Activated CD4-positive, CD25-positive, alpha-beta regulatory T cell (primary cell): ENCODE measurements around the gene SMIM35.

Experiments used
- DNase-seq, 4 experiments: peaks; one replicate each; lab custom pipeline; 2025; lab: John Stamatoyannopoulos, UW

Gene SMIM35

GRCh38 chr11:118109231-118109630 lies 22.5 kb upstream of the SMIM35 start:
- no peak for DNase-seq

DNA sequence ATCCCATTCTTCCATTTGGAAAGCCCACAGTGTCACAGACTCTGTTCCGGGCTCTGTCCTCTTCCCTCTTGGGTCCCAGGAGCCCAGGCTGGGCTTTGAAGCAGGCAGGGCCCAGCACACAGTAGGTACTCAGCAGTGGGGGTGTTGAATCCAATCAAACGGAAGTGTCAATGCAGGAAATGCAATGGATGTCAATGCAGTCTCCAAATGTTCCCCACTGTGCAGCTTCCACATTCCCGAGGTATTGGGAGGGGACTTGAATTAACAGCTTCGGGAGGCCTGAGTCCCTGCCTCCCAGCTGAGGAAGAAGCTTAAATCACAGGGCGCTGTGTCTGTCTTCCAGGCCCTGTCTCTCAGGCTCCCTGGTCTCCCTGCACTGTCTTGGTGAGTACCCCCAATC lies 21.8 kb upstream of the SMIM35 start:
- no peak for DNase-seq

DNA sequence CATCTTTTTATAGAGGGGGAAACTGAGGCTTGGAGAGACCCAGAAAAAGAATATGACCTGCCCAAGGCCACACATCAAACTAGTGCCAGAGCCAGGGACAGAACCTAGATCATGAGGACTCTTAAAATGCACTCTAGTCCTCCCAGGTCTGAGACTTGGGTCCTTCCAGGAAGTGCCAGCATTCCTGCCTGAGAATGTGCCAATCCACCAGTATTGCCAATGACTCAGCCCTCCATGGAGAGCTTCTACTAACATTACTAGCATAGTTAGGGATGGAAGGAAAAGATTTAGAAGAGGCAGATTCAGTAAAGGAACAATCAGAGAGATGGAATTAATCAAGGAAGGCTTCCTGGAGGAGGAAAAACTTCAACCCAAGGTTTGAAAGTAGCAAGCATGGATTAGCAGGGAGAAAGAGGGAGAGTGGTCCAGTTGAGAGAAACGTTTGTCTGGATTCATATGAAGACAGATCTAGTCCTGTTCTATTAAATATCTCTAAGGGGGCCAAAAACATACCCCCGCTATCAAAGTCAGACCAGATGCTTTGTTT lies 20.1 kb upstream of the SMIM35 start:
- DNase-seq, result no peak

DNA sequence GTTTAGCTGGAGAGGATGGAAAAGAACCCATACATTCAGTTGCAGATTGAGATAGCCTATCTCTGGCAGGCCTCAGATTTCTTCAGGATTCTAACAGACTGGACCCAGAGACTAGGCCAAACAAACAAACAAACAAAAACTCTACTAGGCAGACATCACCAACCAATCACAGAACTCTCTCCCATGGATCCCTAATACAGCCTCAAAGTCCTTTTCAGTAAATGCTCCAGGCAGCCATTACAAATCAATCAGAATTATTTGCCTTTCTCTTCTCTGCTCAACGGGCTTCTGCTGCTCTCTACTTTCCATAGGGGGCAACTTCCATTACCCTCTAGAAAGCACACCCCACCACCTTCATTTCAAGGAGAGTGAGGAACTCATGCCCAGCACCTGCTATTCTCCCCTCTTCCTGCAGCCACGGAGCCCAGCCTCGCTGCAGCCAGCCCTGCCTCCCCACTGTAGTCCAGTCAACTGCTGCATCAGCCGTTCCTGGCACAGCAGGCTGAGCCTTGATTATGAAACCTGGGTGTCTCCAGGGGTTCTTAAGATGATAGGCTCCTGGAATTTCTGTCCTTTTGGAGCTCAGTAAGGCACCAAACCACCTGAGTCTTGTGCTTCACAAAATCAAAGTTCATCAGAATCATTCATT lies 19.0 kb upstream of the SMIM35 start:
- no peak for DNase-seq

DNA sequence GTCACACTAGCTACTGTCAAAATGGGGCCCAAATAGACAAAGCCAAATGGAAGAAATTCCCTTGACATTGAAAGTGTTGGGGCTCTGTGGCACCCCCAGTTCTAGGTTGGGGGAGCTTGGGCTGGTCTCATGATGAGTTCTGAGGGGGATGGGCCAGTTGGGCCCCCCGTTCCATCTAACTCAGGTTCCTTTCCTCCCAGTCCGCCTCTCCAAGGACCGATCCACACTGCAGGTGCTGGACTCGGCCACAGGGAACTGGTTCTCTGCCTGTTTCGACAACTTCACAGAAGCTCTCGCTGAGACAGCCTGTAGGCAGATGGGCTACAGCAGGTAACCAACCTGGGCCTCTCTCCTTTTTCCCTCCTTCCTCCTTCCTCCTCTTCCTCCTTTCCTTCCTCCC lies 17.7 kb upstream of the SMIM35 start:
- no peak for DNase-seq

DNA sequence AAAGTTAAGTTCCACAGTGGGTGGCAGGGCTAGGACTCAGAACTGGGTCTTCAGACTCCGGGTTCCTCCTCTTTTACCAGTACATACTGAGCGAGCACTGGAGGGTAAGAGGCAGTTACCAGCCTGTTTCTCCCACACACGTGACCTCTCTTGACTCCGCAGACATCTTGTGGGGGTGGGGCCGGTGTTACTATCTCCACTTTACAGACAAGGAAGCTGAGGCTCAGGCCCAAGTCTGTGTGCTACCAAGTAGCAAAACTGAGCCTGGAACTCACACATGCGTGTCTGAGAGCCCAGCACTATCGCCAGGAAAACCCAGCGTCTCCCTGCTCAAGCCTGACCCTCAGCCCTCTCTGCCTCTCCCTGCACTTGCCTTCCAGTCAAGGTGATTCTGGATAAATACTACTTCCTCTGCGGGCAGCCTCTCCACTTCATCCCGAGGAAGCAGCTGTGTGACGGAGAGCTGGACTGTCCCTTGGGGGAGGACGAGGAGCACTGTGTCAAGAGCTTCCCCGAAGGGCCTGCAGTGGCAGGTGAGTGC lies 16.0 kb upstream of the SMIM35 start:
- DNase-seq, result no peak

GRCh38 chr11:118100691-118101232 lies 14.0 kb upstream of the SMIM35 start:
- no peak for DNase-seq

GRCh38 chr11:118099838-118100556 lies 13.2 kb upstream of the SMIM35 start:
- DNase-seq, result no peak

GRCh38 chr11:118098996-118099837 lies 12.5 kb upstream of the SMIM35 start:
- no peak for DNase-seq

- no peak for DNase-seq
These were observed 9.2 kb upstream of the SMIM35 start for GRCh38 chr11:118095967-118096367.

DNA sequence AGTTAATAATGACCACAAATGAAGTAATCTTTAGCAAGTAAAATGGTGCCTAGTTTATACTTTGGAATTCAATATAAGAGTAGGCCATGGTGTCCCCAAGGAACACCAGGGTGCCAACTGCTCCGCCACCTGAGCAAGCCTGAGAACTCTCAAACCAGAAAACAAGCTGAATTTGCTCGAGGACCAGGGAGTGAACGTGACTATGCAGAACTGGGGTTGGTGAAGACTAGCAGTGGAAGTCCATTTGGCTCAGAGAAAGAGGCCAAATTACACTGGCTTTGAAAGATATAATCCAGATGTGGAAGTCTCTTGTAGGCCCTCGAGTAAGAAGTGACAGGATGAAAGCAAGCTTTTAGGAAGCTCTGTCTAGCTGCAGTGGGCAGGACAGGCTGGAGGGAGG lies 8.7 kb upstream of the SMIM35 start:
- DNase-seq, result no peak

DNA sequence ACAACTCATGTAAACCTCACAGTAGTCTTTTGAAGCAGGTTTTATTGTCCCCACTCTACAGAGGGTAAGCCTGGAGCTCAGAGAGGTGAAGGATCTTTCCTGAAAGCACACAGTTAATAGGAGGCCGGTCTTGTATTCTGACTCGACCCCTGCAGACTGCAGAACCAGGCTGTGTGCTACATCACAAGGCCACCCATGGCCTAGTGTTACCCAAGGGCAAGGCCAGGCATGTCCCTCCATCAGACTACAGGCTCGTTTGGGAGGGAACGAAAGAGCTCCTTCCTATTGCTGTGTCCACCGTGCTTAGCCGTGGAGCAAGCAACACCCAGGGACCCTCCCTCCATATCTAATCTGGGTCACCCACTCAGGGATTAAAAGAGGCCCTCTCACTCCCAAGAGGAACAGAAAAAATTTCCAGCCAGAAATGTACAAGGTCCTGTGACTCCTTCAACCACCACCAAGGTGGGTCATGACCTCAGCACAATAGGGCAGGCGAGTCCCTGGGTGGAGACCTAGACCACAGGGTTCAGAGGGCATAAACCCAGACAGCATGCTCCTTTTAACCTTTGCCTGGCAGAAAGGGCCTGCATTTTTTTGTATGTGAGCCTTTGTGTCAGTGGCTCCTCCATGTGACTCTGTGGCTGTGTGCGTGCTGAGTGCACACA lies 6.3 kb upstream of the SMIM35 start:
- DNase-seq, result no peak

DNA sequence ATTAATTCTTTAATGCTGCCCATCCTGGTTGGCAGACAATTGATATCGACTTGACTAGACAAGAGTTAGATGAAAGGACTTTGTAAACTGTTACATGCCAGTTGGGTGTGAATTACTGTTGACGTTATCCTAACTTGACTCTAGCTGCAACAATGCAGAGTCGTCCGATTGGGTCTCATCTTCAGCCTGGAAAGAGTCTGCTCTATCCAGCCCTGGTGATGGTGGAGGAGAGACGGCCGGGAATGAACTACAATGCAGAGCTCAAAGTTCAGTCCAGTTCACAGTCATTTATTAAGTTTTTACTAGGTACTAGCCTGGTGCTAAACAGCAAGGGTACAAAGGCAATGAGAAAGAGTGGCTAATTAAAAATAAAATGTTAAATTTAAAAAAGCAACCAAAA lies 4.9 kb upstream of the SMIM35 start:
- no peak for DNase-seq

DNA sequence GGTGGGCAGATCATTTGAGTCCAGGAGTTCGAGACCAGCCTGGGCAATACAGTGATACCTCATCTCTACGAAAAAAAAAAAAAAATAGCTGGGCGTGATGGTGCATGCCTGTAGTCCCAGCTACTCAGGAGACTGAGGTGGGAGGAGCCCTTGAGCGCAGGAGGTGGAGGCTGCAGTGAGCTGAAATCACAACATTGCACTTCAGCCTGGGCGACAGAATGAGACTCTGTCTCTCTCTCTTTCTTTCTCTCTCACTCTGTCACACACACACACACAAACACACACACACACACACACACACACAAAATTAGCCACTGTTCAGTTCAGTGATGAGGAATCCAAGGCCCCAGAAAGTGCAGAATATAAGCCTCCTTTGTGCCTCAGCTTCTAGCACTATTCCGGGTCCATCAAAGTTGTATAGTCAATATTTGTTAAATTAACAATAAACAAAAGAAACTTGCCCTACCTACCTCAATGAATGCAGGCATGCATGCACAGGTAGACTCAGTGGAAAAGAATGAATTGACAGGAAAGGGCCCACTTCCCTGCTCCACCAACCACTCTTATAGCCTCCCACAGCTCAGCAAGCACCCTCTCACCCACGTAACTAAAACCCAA lies 3.9 kb upstream of the SMIM35 start:
- DNase-seq, result no peak

GRCh38 chr11:118088531-118088930 lies 1.8 kb upstream of the SMIM35 start:
- no peak for DNase-seq

DNA sequence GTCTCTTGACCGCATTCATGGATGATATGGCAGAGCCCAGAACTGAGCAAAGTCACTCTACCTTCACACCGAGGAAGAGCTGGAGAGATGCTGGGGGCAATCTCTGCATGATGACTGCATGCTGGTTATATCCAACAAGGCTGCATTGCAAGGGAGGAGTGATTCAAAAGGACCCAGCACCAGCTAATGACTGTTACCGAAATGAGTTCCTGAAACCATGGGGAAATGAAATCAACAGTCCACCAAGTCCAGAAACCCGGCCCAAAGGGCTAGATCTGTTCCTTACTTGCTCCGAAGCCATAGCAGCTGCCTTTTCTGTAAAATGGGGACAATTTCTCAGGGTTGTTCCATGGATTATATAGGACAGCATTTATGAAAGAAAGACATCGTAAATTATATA lies 1.2 kb upstream of the SMIM35 start:
- DNase-seq, result no peak

DNA sequence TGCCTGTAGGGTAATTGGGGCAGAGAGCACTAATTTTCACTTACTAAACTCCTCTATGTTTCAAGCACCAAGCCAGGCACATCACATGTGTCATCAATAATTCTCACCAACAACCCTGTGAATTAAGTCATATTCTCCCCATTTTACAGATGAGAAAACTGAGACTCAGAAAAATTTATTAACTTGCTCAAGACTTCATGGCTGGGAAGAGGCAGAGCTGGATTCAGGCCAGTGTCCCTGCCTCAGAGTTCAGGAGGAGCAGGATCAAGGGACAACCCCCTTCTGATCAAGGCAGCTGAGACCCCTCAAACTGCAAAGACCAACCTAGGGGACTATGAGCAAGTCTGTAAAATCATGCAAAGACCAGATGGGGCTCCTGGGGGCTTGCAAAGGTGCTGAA lies 2.1 kb downstream of the SMIM35 start:
- DNase-seq, result no peak

DNA sequence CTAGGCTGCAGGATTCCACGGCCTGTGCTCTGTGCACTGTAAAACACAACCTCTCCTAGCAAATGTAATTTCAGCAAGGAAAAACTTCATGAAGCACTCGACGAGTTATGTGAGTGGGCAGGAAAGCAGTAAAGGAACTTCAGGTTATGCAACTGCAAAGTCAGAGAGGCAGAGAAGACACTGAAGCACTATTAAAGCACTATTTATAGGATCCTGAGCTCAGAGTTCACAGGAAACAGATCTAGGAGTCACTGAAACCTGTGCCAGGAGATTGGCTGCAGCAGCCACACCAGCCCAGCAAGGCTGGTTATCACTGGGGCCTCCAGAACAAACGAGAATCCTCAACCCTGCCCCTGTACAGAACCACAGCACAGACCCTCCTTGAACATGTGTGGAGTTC lies 2.5 kb downstream of the SMIM35 start:
- no peak for DNase-seq

GRCh38 chr11:118082880-118083552 lies 3.7 kb downstream of the SMIM35 start:
- no peak for DNase-seq

- no peak for DNase-seq
These were observed 5.4 kb downstream of the SMIM35 start for GRCh38 chr11:118081241-118081958.
